ENCODE results near the gene FLG2. TPM values are rescaled to one million over a fixed set of nuclear protein-coding genes. Genes with fewer than 3 reads are reported as not detected.

The FLG2 gene
- total RNA-seq, 2 donors from 2014 or later, result not detected

- TF ChIP-seq, protein P1, sequence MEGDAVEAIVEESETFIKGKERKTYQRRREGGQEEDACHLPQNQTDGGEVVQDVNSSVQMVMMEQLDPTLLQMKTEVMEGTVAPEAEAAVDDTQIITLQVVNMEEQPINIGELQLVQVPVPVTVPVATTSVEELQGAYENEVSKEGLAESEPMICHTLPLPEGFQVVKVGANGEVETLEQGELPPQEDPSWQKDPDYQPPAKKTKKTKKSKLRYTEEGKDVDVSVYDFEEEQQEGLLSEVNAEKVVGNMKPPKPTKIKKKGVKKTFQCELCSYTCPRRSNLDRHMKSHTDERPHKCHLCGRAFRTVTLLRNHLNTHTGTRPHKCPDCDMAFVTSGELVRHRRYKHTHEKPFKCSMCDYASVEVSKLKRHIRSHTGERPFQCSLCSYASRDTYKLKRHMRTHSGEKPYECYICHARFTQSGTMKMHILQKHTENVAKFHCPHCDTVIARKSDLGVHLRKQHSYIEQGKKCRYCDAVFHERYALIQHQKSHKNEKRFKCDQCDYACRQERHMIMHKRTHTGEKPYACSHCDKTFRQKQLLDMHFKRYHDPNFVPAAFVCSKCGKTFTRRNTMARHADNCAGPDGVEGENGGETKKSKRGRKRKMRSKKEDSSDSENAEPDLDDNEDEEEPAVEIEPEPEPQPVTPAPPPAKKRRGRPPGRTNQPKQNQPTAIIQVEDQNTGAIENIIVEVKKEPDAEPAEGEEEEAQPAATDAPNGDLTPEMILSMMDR (IDR thresholded peaks at IDR 0.05), result no peak
- Histone ChIP-seq H3K9ac (ENCODE audit: low read depth in 2 of 2, low read length in 2 of 2) (no peak overlapping the region), H3K4me3 (no peak overlapping the region), H3K4me1 (no peaks in the 10 kb centered on the region), H3K9me3 (no peaks in the 10 kb centered on the region), H3K27me3 (no peaks in the 10 kb centered on the region), H3K27ac (no peak overlapping the region), H3K36me3 (no peaks in the 10 kb centered on the region)
- DNase-seq, result no peak
- intact Hi-C loops (cut with DNase I), result no loop called here
These were observed 33.1 kb upstream of the FLG2 start for GRCh38 chr1:152392909-152393308.

GRCh38 chr1:152388889-152389288, 29.1 kb upstream of the FLG2 start:
- no peaks in the 10 kb centered on the region for H3K36me3 ChIP-seq
- no peak overlapping the region for H3K4me3 ChIP-seq
- no peak for DNase-seq
- H3K9ac ChIP-seq (ENCODE audit: low read depth in 2 of 2, low read length in 2 of 2), result no peak overlapping the region
- no peaks in the 10 kb centered on the region for H3K4me1 ChIP-seq
- H3K27me3 ChIP-seq, result no peaks in the 10 kb centered on the region
- TF ChIP-seq, protein P1 (IDR thresholded peaks at IDR 0.05), result no peak
- intact Hi-C loops (cut with DNase I), result no loop called here
- H3K27ac ChIP-seq, result no peak overlapping the region
- no peaks in the 10 kb centered on the region for H3K9me3 ChIP-seq

GRCh38 chr1:152386940-152387339, 27.1 kb upstream of the FLG2 start:
- intact Hi-C loops (cut with DNase I), result no loop called here
- DNase-seq, result no peak
- H3K36me3 ChIP-seq, result no peaks in the 10 kb centered on the region
- no peaks in the 10 kb centered on the region for H3K4me1 ChIP-seq
- H3K27ac ChIP-seq, result no peak overlapping the region
- TF ChIP-seq, protein P1 (IDR thresholded peaks at IDR 0.05), result no peak
- H3K9ac ChIP-seq (ENCODE audit: low read depth in 2 of 2, low read length in 2 of 2), result no peak overlapping the region
- H3K9me3 ChIP-seq, result no peaks in the 10 kb centered on the region
- H3K4me3 ChIP-seq, result no peak overlapping the region
- no peaks in the 10 kb centered on the region for H3K27me3 ChIP-seq

DNA sequence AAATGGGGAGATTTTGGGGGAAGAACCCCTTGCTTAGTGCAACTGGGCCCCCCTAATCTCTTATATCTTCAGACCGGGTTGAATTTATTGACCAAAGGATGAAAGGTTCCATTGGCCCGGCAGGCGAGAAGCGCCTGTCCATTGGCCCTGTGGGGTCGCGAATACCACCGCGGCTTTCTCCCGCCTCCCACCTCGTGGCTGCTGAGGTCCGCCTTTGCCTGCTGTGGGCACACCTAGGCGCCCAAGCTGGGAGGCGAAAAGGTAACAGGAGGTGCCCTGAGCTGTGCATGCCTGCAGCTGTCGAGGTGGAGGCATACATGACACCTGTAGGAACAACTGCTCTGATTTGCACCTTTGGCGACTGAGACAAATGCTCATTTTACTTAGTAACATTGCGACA, 21.1 kb upstream of the FLG2 start:
- H3K27ac ChIP-seq, result no peak overlapping the region

DNA sequence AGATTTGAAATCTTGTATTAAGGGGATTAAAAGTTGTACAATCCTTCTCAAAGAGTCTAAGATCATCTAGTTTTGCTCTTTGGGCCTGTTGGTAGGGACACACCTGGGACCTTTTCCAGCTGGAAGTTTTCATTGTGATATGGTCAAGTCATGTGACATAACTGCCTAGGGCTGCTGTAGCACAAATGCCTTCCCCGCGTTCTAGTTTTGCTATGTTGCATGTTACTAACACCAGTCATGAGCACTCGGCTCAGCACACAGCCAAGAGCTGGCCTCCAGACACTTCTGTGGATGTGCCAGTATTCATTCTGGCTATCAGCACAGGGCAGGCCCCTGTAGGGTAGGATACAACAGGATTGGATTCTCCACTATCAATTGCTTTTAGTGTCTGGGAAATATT, 14.6 kb upstream of the FLG2 start:
- intact Hi-C loops (cut with DNase I), result no loop called here
- H3K4me3 ChIP-seq, result no peak overlapping the region
- DNase-seq, result no peak
- no peak overlapping the region for H3K9ac ChIP-seq (ENCODE audit: low read depth in 2 of 2, low read length in 2 of 2)
- H3K9me3 ChIP-seq, result no peaks in the 10 kb centered on the region
- TF ChIP-seq, protein P1 (IDR thresholded peaks at IDR 0.05), result no peak
- H3K27me3 ChIP-seq, result no peaks in the 10 kb centered on the region
- H3K36me3 ChIP-seq, result no peaks in the 10 kb centered on the region
- no peaks in the 10 kb centered on the region for H3K4me1 ChIP-seq
- H3K27ac ChIP-seq, result no peak overlapping the region

More for the DNA sequence above, 21.1 kb upstream of the FLG2 start:
- no peak for DNase-seq
- intact Hi-C loops (cut with DNase I), result no loop called here
- Histone ChIP-seq H3K9me3 (no peaks in the 10 kb centered on the region), H3K4me3 (no peak overlapping the region), H3K9ac (ENCODE audit: low read depth in 2 of 2, low read length in 2 of 2) (no peak overlapping the region), H3K36me3 (no peaks in the 10 kb centered on the region), H3K4me1 (no peaks in the 10 kb centered on the region), H3K27me3 (no peaks in the 10 kb centered on the region)
- TF ChIP-seq, protein P1 (IDR thresholded peaks at IDR 0.05), result no peak

- H3K36me3 ChIP-seq, result no peaks in the 10 kb centered on the region
- H3K4me1 ChIP-seq, result no peaks in the 10 kb centered on the region
- no peak for DNase-seq
- H3K27me3 ChIP-seq, result no peaks in the 10 kb centered on the region
- H3K9ac ChIP-seq (ENCODE audit: low read depth in 2 of 2, low read length in 2 of 2), result no peak overlapping the region
- TF ChIP-seq, protein P1 (IDR thresholded peaks at IDR 0.05), result no peak
- intact Hi-C loops (cut with DNase I), result no loop called here
- H3K27ac ChIP-seq, result no peak overlapping the region
- no peaks in the 10 kb centered on the region for H3K9me3 ChIP-seq
- H3K4me3 ChIP-seq, result no peak overlapping the region
These were observed 12.9 kb upstream of the FLG2 start for GRCh38 chr1:152372672-152373071.
